GM18858 (cell line): ENCODE measurements around the gene SCARB1.

Experiments used
- ATAC-seq: cut with Tn5 transposase; IDR thresholded peaks from one replicate; pipeline ENCODE4 v1.9.1; 2021; ENCODE audit not compliant: unreplicated experiment

The SCARB1 gene

GRCh38 chr12:124750149-124750656 lies 113.5 kb downstream of the SCARB1 start:
- no peak for ATAC-seq

GRCh38 chr12:124749725-124750124 lies 113.9 kb downstream of the SCARB1 start:
- ATAC-seq = no peak

- no peak for ATAC-seq
Observed at GRCh38 chr12:124747426-124748161, 116.1 kb downstream of the SCARB1 start.

DNA sequence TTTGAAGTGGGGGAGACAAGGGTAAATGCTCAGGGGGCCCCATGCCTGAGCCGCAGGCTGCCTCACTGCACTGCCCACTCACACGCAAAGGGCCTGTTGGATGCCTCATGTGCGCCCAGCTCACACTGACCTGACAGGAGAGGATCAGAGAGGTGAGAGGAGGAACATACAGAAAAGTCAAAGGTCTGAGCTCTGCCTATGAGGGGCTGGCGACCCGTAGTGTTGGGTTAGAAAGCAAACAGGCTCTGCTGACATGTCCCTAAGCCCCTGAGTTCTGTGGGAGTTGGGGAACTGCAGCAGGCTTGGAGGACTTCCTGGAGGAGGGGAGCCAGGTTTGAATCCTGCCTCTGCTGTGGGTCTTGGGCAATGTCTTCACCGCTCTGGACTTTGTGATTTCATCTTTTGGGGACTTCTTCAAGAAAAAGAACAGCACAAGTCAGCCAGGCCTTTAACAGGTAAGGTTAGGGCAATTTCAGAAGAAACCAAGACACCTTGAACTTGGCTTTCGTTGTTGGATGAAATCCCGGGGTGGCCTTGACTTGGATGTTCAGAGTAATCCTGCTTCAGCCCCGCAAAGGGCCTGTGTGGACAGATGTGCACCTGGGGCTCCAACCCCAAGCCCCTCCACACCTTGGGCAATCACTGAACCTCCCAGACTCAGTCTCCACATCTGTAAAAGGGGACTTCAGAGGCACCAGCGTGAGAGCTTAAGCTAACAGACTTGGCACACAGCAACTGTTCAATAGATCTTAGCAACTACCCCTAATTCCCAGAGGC lies 116.8 kb downstream of the SCARB1 start:
- no peak for ATAC-seq

DNA sequence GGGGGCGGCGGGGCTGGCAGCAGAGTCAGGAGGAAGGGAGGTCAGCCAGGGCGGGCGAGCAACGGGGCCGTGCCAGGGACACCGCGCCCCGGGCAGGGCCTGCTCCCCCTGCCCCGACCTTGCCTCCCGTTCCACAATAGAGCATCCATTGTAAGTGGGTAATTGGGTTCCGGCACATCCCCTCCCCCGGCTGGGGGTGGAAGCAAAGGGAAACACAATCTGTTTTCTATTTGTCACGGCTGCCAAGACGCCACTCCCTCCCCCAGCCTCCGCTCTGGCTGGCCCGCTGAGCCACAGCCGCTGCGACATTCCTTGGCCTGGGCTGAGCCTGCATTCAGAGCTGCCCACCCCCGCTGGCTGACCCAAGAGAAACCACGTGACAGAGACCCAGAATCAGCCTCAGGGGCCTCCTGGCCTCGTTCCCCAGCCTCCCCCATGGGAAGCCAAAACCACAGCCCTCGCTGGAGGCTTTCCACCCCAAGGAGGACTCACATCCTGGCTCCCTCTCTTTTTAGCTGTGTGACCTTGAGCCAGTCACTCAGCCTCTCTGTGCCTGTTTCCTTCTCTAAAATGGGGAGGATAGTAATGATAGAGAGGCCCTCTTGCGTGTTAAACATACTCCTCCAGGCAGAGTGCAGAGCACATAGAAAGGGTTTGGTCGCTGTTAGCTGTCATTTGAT lies 117.6 kb downstream of the SCARB1 start:
- no peak for ATAC-seq

DNA sequence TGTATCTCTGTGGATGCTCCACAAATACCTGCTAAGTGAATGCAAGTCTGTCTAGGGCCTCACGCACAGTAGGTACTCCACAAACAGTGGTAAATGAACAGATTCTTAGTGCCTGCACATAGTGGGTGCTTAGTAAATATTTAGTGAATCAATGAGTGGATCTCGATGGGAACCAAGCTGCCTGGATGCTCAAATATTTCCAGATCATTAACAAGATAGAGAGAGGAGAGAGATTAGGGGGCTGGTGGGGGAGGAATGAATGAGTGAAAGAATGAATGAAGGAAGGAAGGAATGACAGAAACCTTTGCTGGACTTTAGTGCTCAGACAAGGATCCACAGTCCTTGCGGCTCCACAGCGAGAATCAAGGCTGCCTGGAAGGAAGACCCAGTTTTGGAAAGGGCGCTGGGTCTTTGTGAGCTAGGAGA lies 118.2 kb downstream of the SCARB1 start:
- no peak for ATAC-seq

DNA sequence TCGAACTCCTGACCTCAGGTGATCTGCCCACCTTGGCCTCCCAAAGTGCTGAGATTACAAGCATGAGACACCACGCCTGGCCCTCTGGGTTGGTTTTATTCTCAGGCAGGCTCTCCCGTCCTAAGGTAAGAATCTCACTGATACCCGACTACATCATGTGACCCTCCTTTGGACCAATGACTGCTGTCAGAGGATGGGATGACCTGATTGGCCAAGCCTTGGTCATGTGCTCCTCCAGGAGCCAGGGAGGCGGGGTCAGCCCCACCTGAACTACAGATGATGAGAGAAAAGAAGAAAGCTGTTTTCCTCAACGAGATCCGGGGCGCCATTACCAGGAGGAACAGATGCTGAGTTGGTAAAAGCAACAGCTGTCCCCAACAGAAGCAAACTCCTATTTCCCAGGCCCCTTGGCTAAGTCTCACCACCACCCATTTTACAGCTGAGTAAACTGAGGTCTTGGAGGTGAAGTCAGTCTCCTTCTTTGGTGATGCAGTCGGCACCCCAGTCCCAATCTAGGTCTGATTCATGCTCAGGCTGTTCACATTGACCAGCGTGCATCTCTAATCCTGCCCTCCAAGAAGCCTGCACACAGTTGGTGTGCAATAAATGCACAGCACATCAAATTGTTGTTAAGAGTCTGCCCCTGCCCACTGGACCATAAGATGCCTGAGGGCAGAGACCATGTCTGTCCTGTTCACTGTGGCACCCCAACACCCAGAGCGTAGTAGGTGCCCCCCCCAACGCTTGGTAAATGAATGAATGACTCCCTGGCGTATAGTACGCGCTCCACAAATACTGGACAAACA lies 118.8 kb downstream of the SCARB1 start:
- ATAC-seq = no peak

DNA sequence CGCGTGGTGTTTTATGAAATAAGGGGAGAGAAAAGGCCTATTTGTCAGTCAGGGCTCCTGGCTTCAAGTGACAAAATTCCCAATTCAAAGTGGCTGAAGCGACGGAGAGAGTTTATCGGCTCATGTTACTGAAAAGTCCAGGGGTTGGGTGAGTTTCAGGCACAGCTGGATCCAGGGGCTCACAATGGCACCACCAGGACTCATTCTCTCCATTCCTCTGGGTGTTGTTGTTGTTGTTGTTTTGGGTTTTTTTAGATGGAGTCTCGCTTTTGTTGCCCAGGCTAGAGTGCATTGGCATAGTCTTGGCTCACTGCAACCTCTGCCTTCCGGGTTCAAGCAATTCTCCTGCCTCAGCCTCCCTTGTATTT lies 119.4 kb downstream of the SCARB1 start:
- no peak for ATAC-seq

DNA sequence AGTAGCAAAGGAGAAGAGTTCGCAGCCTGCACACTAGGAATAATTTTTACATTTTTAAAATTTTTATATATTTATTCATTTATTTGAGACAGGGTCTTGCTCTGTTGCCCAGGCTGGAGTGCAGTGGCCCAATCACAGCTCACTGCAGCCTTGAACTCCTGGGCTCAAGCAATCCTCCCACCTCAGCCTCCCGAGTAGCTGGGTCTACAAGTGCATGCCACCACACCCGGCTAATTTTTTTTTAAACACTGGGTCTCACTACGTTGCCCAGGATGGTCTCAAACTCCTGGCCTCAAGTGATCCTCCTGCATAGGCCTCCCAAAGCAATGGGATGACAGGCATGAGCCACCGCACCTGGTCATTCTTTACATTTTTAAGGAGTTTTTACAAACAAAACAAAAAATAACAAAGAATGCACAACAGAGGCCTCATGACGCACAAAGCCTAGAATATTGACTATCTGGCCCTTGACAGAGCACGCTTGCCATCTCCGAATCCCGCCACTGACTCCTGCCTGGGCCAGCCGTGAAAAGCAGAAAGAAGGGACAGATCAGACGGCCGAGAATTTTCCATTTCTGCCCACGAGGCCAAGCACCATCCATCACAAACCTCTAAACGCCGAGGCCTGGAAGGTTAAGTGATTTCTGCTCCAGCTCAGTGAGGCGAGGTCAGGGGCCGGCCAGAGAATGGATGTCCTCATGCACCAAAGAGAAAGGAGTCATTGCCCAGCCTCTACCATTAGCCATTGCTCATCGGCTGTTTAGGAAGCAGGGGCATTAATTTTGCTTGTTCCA lies 120.0 kb downstream of the SCARB1 start:
- ATAC-seq = no peak

DNA sequence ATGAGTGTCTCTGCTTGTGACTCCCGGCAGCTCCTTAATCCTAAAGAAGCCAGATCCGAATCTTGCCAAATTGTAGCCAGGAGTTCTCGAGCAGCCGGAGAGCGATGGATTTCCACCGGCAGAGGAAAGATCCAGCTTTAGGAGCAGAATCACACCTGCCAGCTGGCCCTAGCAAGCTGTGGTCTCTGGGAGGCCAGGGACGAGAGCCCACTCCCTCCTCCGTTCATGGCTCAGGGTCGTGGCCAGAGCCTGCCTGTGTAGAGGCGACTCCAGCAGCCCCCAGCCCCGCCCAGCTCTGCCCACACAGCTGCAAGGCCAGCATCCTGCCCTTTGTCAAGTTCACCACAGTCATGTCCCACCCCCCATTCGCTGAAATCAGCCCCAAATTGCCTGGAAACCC lies 121.0 kb downstream of the SCARB1 start:
- no peak for ATAC-seq

DNA sequence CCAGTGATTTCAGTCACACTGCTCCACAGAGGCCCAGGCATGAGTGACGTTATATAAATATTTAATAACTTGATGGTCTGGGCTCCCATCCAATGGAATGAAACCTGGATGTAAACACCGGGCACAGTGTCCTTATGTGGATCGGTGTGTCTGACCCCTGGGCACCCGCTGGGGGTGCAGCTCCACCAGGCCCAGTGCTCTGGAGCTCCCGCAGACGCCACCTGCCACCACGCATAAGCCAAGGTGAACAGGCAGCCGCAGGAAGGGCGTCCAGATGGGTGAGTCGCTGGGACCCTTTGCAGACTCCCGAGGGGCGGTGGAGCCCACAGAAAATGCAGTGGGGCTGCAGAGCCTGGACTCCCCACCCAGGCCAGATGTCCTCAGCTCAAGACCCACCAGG lies 121.6 kb downstream of the SCARB1 start:
- no peak for ATAC-seq

GRCh38 chr12:124741211-124741610 lies 122.5 kb downstream of the SCARB1 start:
- no peak for ATAC-seq

DNA sequence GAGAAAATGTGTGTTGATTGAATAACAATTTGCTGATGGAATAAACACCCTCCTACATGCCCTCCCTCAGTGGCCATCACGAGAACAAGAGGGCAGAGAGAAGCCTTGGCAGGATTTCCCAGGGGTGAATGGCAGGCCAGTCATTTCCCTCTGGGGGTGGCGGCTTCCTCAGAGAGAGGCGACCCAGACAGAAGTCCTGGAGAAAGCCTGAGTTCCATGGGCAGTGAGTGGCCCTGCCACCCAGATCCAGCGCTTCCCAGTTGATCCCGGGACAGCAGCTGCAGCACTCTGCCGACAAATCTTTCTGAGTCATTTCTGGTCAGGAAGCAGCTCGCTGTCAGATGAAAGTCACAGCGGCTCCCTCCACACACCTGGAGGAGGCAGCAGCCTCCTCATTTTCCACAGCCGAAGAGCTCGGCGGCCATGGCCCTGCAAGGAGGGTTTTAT lies 123.0 kb downstream of the SCARB1 start:
- ATAC-seq = no peak

DNA sequence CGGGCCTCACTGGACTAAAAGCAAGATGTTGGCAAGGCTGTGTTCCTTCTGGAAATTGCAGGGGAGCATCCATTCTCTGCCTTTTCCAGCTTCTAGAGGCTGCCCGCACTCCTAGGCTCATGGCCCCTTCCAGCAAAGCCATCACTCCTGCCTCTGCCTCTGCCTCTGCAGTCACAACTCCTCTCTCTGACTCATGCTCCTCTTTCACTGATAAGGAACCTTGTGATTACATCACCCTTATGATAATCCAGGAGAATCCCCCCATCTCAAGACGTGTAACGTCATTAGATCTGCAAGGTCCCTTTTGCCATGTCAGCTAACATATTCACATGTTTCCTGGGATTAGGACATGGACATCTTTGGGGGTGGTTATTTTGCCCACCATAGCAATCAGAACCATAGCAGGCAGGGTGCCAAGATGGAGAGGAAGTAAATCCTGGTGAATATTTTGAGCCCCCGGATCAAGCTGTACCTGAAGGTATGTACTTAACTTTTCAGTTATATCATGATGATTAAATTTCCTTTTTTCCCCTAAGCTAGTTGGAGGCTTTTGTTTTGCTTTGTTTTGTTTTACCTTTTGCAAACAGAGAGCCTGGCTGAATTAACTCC lies 123.6 kb downstream of the SCARB1 start:
- ATAC-seq = no peak

GRCh38 chr12:124738636-124739467 lies 124.8 kb downstream of the SCARB1 start:
- no peak for ATAC-seq

GRCh38 chr12:124737772-124738635 lies 125.7 kb downstream of the SCARB1 start:
- no peak for ATAC-seq

DNA sequence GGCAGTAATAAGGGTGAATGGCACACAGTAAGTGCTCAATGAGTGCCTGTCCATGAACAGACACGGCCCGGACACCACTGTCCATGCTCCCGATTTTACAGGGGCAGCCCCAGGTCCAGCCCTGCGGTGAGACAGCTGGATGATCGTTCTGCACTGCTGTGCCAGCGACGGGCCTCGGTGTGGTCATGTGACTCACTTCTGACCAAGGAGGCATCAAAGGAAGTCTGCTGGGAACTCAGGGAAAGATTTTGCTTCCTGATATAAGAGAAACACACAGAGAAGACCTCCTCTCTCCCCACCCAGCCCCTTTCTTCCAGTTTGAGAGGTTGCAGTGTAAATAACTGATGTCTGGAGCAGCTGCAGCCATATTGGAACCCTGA lies 126.6 kb downstream of the SCARB1 start:
- no peak for ATAC-seq
